Heart left ventricle (tissue), 16 donors: ENCODE results near the gene RUFY1. TPM values are rescaled to one million over a fixed set of nuclear protein-coding genes. Genes with fewer than 3 reads are reported as not detected.

Source experiments
- ATAC-seq, 4 donors: fragments of 200-7000 bp; cut with Tn5 transposase; one replicate each; pipeline ENCODE4 v1.9.1; 2020 to 2022; ENCODE audit warnings: moderate library complexity in 4 of 4, mild to moderate bottlenecking in 3 of 4, moderate number of reproducible peaks in 1 of 4
- DNase-seq, 5 donors: peaks; one replicate each; pipeline ENCODE4 v3.0.0-alpha.2; 2020
- H3K27ac ChIP-seq, 12 donors: fragments of 200-600 bp; sonication (generic) in 4 of 12; one replicate each; pipeline versions ENCODE4 v1.5.0 to v1.8.0; 2016 to 2022; ENCODE audit warnings: mild to moderate bottlenecking in 2 of 12
- H3K27me3 ChIP-seq, 9 donors: fragments of 200-600 bp; sonication (generic) in 2 of 9; one replicate each; pipeline versions ENCODE4 v1.5.1 to v1.8.0; 2016 to 2022; ENCODE audit warnings: mild to moderate bottlenecking in 3 of 9
- H3K36me3 ChIP-seq, 9 donors: fragments of 200-600 bp; sonication (generic) in 2 of 9; one replicate each; pipeline versions ENCODE4 v1.5.0 to v1.8.0; 2018 to 2022; ENCODE audit warnings: mild to moderate bottlenecking in 2 of 9
- H3K4me1 ChIP-seq, 12 donors: fragments of 200-600 bp; sonication (generic) in 4 of 12; one replicate each; pipeline versions ENCODE4 v1.5.0 to v1.8.0; 2016 to 2022; ENCODE audit warnings: mild to moderate bottlenecking in 3 of 12
- H3K4me3 ChIP-seq, 12 donors: fragments of 200-600 bp; sonication (generic) in 4 of 12; one replicate each; pipeline versions ENCODE4 v1.5.0 to v1.8.0; 2017 to 2022; ENCODE audit warnings: mild to moderate bottlenecking in 9 of 12, moderate library complexity in 4 of 12
- H3K9me3 ChIP-seq, 12 donors: fragments of 200-600 bp; sonication (generic) in 4 of 12; one replicate each; pipeline versions ENCODE4 v1.5.0 to v1.8.0; 2016 to 2022; ENCODE audit warnings: mild to moderate bottlenecking in 1 of 12
- POLR2A ChIP-seq, 2 donors: fragments of 450-650 bp; IDR thresholded peaks; one replicate each; pipeline ENCODE4 v1.6.1; 2017; ENCODE audit warnings: antibody characterized with exemption in 2 of 2, mild to moderate bottlenecking in 2 of 2, moderate library complexity in 2 of 2
- whole genome bisulfite sequencing, 4 donors: extraction: QIAGEN DNeasy Blood & Tissue Kit in 2 of 4; methylation state at CpG; one replicate each; pipeline versions ENCODE4 v1.1.5 to v1.1.7; 2013 to 2018; 5-methylcytosine and 5-hydroxymethylcytosine counted together
- intact Hi-C, 10 donors: fragments of 100-400 bp; cut with DNase I; formaldehyde crosslinking; loops; one replicate each; pipeline versions ENCODE4 v1.11.1 to v1.14.2; 2022
- polyA plus RNA-seq, 2 donors: library from polyadenylated mRNA; stranded (reverse); fragments of 200-250 nt; gene quantifications; one replicate each; pipeline ENCODE4 v1.2.3, GENCODE V29; 2013
- total RNA-seq, 9 donors: library from RNA; depleted of rRNA in 2 of 9; stranded (reverse); fragments of >200 nt in 2 of 9; fragmentation: NEBNext Ultra II Directional in 3 of 9; extraction: Animal tissue kit (Norgen Biotek cat#: 25700) in 3 of 9; gene quantifications; one replicate each; pipeline versions ENCODE4 v1.1.0 to v1.2.4, GENCODE V29; 2016 to 2023
- TF ChIP-seq, protein P1 (sequence below), 12 donors: fragments of 200-600 bp; sonication (generic) in 4 of 12; IDR thresholded peaks; one replicate each; pipeline versions ENCODE4 v1.5.0 to v1.8.0; 2018 to 2022; ENCODE audit warnings: antibody characterized with exemption in 12 of 12, mild to moderate bottlenecking in 5 of 12
- donor health status: ischemic (EF 13 %, LVEDD 7.1; RV severe dilation, severe dysfunction).
- donor health status: healthy with polysubstance abuse.
- donor health status: DM: no; HTN: yes; CAD: no.
- donor health status: DM: no; HTN: no; CAD: no.
- donor health status: ischemic (EF 25% LVEDD 6.9; RV normal size, moderate dysfunction).
- donor health status: ischemic (EF 25% LVEDD 5.7; RV mildly dilated, moderate dysfunction).
- donor health status: healthy.
- donor health status: DM: yes; HTN: yes; CAD: no.
- donor health status: ischemic (EF 35%, LVEDD 5.7; RV mildly dilated, moderate dysfunction).
- donor health status: nonischemic (EF 11% LVEDD 7.7; RV severe dilation, severe dysfunction).
- donor health status: DM: yes; HTN: yes; CAD: no.
- donor health status: PGD.
- donor health status: ischemic (EF 29% LVEDD 5.4; RV normal size, mild dysfunction).
- donor health status: nonischemic (EF 23%, LVEDD 6.1; RV moderate dilation, normal function).

RUFY1 gene
- total and polyA plus RNA-seq, 11 donors, result 14.3 to 30.9 (median 24.2) TPM

- Histone ChIP-seq H3K27ac (peak overlapping the region in 1 of 12 donors; percentile 67), H3K4me3 (no peak overlapping the region), H3K36me3 (peaks cover 2 to 100% (median 97%) of the 10 kb centered on the region in 9 donors), H3K9me3 (no peaks in the 10 kb centered on the region), H3K4me1 (peaks cover 0 to 4% (median 0%) of the 10 kb centered on the region in 12 donors), H3K27me3 (no peaks in the 10 kb centered on the region)
- 88 to 92% (median 90%) methylated on average over 9 of the region's 9 CpGs for WGBS, 4 donors
- peak in 2 of 4 donors; percentile 6 to 40 for ATAC-seq
- intact Hi-C loops, result no loop called here
- DNase-seq, result no peak
- TF ChIP-seq, protein P1, sequence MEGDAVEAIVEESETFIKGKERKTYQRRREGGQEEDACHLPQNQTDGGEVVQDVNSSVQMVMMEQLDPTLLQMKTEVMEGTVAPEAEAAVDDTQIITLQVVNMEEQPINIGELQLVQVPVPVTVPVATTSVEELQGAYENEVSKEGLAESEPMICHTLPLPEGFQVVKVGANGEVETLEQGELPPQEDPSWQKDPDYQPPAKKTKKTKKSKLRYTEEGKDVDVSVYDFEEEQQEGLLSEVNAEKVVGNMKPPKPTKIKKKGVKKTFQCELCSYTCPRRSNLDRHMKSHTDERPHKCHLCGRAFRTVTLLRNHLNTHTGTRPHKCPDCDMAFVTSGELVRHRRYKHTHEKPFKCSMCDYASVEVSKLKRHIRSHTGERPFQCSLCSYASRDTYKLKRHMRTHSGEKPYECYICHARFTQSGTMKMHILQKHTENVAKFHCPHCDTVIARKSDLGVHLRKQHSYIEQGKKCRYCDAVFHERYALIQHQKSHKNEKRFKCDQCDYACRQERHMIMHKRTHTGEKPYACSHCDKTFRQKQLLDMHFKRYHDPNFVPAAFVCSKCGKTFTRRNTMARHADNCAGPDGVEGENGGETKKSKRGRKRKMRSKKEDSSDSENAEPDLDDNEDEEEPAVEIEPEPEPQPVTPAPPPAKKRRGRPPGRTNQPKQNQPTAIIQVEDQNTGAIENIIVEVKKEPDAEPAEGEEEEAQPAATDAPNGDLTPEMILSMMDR (IDR thresholded peaks at IDR 0.05), result no peak
- TF ChIP-seq POLR2A (IDR thresholded peaks at IDR 0.05), result no peak
These were observed 49.6 kb downstream of the RUFY1 start for GRCh38 chr5:179599973-179600372.

GRCh38 chr5:179601871-179602625 lies 51.7 kb downstream of the RUFY1 start:
- H3K36me3 ChIP-seq, result peaks cover 2 to 100% (median 97%) of the 10 kb centered on the region in 9 donors
- ATAC-seq, result no peak
- WGBS, 4 donors, result 92 to 95% (median 93%) methylated on average over 14 to 18 of the region's 18 CpGs
- no peak overlapping the region for H3K27ac ChIP-seq
- no peaks in the 10 kb centered on the region for H3K27me3 ChIP-seq
- peaks cover 0 to 10% (median under 1%) of the 10 kb centered on the region in 12 donors for H3K4me1 ChIP-seq
- no peaks in the 10 kb centered on the region for H3K9me3 ChIP-seq
- H3K4me3 ChIP-seq, result no peak overlapping the region
- TF ChIP-seq POLR2A (IDR thresholded peaks at IDR 0.05), result no peak
- TF ChIP-seq, protein P1 (IDR thresholded peaks at IDR 0.05), result no peak
- no peak for DNase-seq
- intact Hi-C loops, result no loop called here

DNA sequence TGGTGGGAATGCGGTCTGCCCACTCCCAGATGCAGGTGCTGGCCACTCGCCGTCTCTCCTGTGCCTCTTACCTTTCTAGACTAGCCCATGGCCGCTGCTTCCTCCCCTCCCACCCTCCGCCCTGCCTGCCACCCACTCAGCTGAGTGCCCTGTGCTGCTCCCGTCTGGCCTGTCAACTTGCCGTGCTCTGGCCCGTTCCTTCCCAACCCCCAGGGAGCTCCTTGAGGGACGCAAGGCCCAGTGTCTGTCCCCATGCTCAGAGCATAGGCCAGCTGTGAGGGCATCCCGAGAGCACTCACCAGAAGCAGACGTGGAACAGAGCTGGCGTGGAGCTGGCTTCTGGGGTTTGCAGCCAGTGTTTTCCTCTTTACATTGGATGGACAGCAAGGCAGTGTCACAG lies 53.0 kb downstream of the RUFY1 start:
- no peak for ATAC-seq
- Histone ChIP-seq H3K4me3 (no peak overlapping the region), H3K27ac (no peak overlapping the region), H3K27me3 (no peaks in the 10 kb centered on the region), H3K9me3 (no peaks in the 10 kb centered on the region), H3K4me1 (peaks cover 0 to 22% (median 10%) of the 10 kb centered on the region in 12 donors), H3K36me3 (peaks cover 2 to 100% (median 97%) of the 10 kb centered on the region in 9 donors)
- WGBS, 4 donors, result 84 to 97% (median 90%) methylated on average over 12 of the region's 12 CpGs
- no peak for DNase-seq
- intact Hi-C loops, result no loop called here
- no peak for TF ChIP-seq POLR2A (IDR thresholded peaks at IDR 0.05)
- TF ChIP-seq, protein P1 (IDR thresholded peaks at IDR 0.05), result no peak

DNA sequence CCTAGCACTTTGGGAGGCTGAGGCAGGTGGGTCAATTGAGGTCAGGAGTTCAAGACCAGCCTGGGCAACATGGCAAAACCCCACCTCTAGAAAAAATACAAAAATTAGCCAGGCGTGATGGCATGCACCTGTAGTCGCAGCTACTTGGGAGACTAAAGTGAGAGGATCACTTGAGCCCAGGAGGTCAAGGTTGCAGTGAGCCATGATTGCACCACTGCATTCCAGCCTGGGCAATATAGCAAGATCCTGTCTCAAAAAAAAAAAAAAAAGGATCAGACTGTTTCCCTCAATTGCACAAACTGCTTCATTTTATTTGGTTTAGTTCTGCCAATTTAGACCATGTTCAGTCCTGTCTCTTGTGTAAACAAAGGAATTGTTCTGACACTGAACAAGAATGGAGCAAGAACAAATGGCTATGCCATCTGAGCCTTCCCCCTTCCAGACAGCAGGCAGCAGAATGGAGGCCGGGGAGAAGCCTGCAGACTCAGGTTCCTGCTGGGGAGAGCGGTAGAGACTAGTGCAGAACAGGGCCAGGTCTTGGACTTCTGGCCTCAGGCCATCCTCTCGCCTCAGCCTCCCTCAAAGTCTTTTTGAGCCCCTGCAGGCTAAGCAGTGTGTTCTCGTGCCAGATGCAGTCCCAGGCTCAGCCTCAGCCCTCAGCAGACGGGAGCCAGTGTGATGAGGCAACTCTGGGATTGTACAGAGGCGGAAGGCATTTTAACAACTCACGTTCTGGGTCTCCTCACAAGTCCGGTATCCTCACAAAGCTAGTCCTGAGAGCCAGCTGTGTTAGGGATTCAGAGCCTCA lies 54.9 kb downstream of the RUFY1 start:
- DNase-seq (no peak), ATAC-seq (no peak)
- Histone ChIP-seq H3K27me3 (no peaks in the 10 kb centered on the region), H3K9me3 (no peaks in the 10 kb centered on the region), H3K4me1 (peaks cover 0 to 26% (median 13%) of the 10 kb centered on the region in 12 donors), H3K4me3 (no peak overlapping the region), H3K27ac (peak overlapping the region in 1 of 12 donors; percentile 72), H3K36me3 (peaks cover 4 to 100% (median 97%) of the 10 kb centered on the region in 9 donors)
- intact Hi-C loops, result no loop called here
- 70 to 84% (median 79%) methylated on average over 9 to 10 of the region's 10 CpGs for WGBS, 4 donors
- TF ChIP-seq, protein P1 (IDR thresholded peaks at IDR 0.05), result no peak
- TF ChIP-seq POLR2A (IDR thresholded peaks at IDR 0.05), result no peak
